ENCODE results near the gene PCDH18. TPM values are rescaled to one million over a fixed set of nuclear protein-coding genes. Genes with fewer than 3 reads are reported as not detected.

PCDH18 gene
- total and polyA plus RNA-seq, 10 of the 15 experiments (the other 5 are each of a cell fraction or from before 2014, with no cell fraction given), result 0.46 to 1.4 (median 0.96) TPM

GRCh38 chr4:137543198-137543597, 10.9 kb upstream of the PCDH18 start:
- RAD21 ChIA-PET (ENCODE audit: unreplicated experiment), result interaction anchor here (0.7 to 1.3 kb wide), 2 partner anchors 11 to 1426 kb away, joined by 3 to 4 read pairs; partner anchors contain the start of gene PCDH18
- Histone ChIP-seq H3K36me3 (ENCODE audit: control insufficient read depth in 2 of 2, insufficient read depth in 2 of 2, low read length in 1 of 2) (no peaks in the 10 kb centered on the region), H3K79me2 (ENCODE audit: control insufficient read depth, insufficient read depth, low read length) (no peaks in the 10 kb centered on the region), H3K9ac (ENCODE audit: control insufficient read depth, insufficient read depth, low read length) (no peak overlapping the region), H2AFZ (ENCODE audit: control insufficient read depth, low read depth, low read length) (no peak overlapping the region), H3K4me2 (ENCODE audit: control insufficient read depth, insufficient read depth) (no peak overlapping the region), H3K4me1 (ENCODE audit: control insufficient read depth, insufficient read depth, low read length) (no peaks in the 10 kb centered on the region), H4K20me1 (ENCODE audit: control insufficient read depth, insufficient read depth) (no peaks in the 10 kb centered on the region), H3K9me3 (replicated peaks; ENCODE audit: control insufficient read depth, insufficient read depth, low read length) (no peaks in the 10 kb centered on the region; the same call in 2 of the 3 replicates), H3K27me3 (replicated peaks in 1 of 2; ENCODE audit: control insufficient read depth in 2 of 2, insufficient read depth in 2 of 2, low read length in 1 of 2) (no peaks in the 10 kb centered on the region), H3K4me3 (no peak overlapping the region), H3K27ac (ENCODE audit: control insufficient read depth, insufficient read depth) (no peak overlapping the region)
- CTCF ChIA-PET, result no interaction called here
- DNase-seq (ENCODE audit: low read depth, low spot score), result no peak
- TF ChIP-seq SUZ12 (IDR thresholded peaks at IDR 0.05; ENCODE audit: unreplicated experiment) (no peak), RAD21 (IDR thresholded peaks at IDR 0.05; ENCODE audit: insufficient read depth, low read depth, low read length) (no peak), CREM (IDR thresholded peaks at IDR 0.05; ENCODE audit: low read depth) (no peak), SP1 (IDR thresholded peaks at IDR 0.05; ENCODE audit: low read depth, low read length) (no peak), TARDBP (IDR thresholded peaks at IDR 0.05; ENCODE audit: borderline replicate concordance) (no peak), BMI1 (IDR thresholded peaks at IDR 0.05; ENCODE audit: borderline replicate concordance) (no peak), HDAC6 (IDR thresholded peaks at IDR 0.05; ENCODE audit: unreplicated experiment) (no peak), MTA3 (IDR thresholded peaks at IDR 0.05; ENCODE audit: borderline replicate concordance, low read length) (no peak), GATAD2B (conservative IDR thresholded peaks at IDR 0.05; ENCODE audit: low read depth) (no peak), EED (IDR thresholded peaks at IDR 0.05; ENCODE audit: low read depth) (no peak), IRF4 (IDR thresholded peaks at IDR 0.05; ENCODE audit: low read depth, low read length) (no peak), E2F8 (IDR thresholded peaks at IDR 0.05; ENCODE audit: low read depth, partially characterized antibody) (no peak), NKRF (conservative IDR thresholded peaks at IDR 0.05) (no peak)
- in situ Hi-C loops (cut with MboI), result no loop called here
- no peak for FAIRE-seq
- ATAC-seq, result peak; percentile 27
- WGBS (ENCODE audit: insufficient coverage, insufficient replicate concordance, low lambda C conversion rate, missing lambda C conversion rate), result 90% methylated on average over 2 of the region's 2 CpGs
- no TSS peak for BruUV-seq (replicated peaks)
- POLR2A ChIA-PET, result no interaction called here
- intact Hi-C loops (cut with micrococcal nuclease; ENCODE audit: unreplicated experiment), result no loop called here
- SMC1A ChIA-PET (ENCODE audit: uncharacterized antibody, unreplicated experiment), result interaction anchor here (1.1 kb wide), 1 partner anchor 150 kb away, joined by 3 read pairs; no protein-coding TSS in a partner anchor
